HG03575 (cell line): ENCODE results near the gene CNR2.
"Not testable (repeated sequence)": the region's sequence is repeated elsewhere in the genome, so short reads cannot be mapped to it uniquely, and the experiment has no call there.

Experiments used
- ATAC-seq: cut with Tn5 transposase; IDR thresholded peaks from one replicate; pipeline ENCODE4 v1.9.1; 2021; ENCODE audit not compliant: unreplicated experiment, insufficient number of reproducible peaks, low FRiP score; ENCODE audit errors: extremely low read depth

CNR2 gene

DNA sequence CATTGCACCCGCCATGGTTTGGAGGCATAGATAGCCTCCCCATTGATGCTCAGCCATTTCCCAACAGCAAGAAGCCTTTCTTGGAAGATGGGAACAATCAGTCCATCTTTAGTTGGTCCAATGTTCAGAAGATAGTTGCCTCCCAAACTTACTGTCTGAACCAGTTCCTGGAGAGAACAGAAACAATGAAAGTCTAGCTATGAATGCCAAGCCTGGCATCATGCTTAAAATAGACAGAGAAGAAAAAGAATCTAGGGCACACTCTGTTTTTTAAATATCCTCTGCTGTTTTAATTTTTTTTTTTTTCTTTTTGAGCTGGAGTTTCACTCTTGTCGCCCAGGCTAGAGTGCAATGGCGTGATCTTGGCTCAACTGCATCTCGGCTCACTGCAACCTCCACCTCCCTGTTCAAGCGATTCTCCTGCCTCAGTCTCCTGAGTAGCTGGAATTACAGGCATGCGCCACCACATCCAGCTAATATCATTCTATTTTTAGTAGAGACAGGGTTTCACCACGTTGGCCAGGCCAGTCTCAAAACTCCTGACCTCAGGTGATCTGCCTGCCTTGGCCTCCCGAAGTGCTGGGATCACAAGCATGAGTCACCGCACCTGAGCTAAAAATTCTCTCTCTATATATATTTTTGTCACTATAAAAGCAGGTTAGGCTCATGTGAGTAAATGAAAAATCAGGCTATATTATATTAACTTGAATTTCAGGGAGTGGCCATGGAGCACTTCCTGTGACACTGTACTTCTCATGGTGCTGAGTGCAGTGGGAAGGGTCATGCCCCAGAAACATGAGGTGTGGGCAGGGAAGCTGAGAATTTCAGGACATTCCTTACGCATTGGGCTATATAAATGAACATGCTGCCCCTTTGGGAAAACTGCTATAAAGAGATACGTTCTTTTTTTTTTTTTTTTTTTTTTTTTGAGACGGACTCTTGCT is 64.2 kb downstream of the CNR2 start:
- ATAC-seq, result no peak

GRCh38 chr1:23847482-23848095 is 65.6 kb downstream of the CNR2 start:
- ATAC-seq, result not testable (repeated sequence)

DNA sequence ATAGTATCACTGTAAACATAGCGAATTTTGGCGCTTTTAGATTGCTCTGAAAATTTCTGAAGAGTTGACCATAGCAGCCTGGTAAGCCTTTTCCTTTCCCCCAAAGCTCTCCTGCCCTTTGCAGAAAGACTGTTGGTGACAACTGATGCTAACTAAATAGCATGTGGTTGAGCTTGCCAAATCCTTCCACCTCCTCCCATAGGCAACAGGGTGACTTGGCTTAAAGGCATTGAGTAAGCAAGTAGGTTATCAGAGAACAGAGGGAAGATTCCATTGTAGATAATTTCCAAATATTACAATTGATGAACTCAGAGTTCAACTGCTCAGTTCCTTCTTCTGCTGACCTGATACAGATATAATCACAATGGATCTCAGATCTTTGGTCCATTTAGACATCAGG is 68.0 kb downstream of the CNR2 start:
- no peak for ATAC-seq

DNA sequence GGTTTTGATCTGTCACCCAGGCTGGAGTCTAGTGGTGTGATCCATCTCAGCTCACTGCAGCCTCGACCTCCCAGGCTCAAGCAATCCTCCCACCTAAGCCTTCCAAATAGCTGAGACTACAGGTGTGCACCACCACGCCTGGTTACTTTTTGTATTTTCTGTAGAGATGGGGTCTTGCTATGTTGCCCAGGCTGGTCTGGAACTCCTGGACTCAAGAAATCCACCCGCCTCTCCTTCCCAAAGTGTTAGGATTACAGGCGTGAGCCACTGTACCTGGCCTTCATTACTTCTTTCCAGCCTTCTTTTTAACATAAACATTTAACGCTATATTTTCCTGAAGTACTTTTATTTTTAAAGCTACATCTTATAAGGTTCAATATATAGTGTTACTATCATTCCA is 69.5 kb downstream of the CNR2 start:
- no peak for ATAC-seq

GRCh38 chr1:23838401-23838866 is 74.7 kb downstream of the CNR2 start:
- ATAC-seq, result no peak

GRCh38 chr1:23837908-23838307 is 75.3 kb downstream of the CNR2 start:
- no peak for ATAC-seq

- ATAC-seq, result no peak
Observed at GRCh38 chr1:23836037-23836436, 77.1 kb downstream of the CNR2 start.

- not testable (repeated sequence) for ATAC-seq
Observed at GRCh38 chr1:23834156-23834555, 79.0 kb downstream of the CNR2 start.

DNA sequence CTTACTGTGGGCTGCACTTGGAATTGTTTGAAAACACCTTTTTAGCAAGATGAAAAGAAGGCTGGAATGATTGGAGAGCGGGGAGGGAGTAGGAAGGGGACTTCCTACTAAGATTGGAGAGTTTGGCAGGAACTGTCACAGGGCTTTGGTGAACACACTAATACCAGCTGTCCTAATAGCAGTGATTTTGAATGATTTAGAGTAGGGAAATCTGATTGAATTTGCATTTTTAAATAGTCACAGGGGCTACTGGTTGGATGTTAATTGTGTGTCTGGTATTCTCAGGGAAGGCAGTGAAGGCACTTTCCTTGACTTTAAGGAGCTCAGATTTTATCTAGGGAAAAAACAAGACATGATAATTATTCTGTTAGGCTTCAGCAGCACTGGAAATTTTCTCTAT is 85.4 kb downstream of the CNR2 start:
- ATAC-seq, result no peak

DNA sequence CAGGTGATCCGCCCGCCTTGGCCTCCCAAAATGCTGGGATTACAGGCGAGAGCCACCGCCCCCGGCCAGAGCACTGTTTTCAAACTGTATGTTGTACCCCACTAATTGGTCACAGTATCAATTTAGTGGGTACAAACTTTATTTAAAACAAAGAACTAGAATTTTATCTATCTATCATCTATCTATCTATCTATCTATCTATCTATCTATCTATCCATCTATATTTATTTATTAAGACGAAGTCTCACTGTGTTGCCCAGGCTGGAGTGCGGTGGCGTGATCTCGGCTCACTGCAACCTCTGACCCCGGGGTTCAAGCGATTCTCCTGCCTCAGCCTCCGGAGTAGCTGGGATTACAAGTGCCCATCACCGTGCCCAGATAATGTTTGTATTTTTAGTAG is 86.6 kb downstream of the CNR2 start:
- ATAC-seq, result not testable (repeated sequence)

DNA sequence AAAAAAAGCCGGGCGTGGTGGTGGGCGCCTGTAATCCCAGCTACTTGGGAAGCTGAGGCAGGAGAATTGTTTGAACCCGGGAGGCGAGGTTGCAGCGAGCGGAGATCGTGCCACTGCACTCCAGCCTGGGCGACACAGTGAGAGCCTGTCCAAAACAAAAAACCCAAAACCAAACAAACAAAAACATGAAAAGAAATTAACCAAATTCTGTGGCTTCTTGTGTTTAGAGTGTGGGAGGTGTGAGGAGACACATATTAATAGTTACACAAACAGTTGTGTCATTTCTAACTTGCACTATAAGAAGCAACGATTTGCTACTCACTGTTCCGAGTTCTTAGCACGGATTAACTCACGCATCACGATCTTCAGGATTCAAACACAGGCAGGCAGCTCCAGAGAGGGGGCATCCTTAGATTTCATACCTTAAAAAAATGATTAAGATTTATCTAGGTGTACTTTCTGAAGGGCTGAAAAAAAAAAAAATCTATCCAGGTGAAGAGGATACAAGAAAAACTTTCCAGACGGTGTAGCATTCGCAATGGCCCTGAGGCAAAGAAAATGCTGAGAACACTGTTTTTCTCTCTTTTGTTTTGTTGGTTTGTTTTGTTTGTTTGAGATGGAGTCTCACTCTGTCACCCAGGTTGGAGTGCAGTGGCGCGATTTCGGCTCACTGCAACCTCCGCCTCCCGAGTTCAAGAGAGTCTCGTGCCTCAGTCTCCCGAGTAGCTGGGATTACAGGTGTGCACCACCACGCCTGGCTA is 87.2 kb downstream of the CNR2 start:
- no peak for ATAC-seq

DNA sequence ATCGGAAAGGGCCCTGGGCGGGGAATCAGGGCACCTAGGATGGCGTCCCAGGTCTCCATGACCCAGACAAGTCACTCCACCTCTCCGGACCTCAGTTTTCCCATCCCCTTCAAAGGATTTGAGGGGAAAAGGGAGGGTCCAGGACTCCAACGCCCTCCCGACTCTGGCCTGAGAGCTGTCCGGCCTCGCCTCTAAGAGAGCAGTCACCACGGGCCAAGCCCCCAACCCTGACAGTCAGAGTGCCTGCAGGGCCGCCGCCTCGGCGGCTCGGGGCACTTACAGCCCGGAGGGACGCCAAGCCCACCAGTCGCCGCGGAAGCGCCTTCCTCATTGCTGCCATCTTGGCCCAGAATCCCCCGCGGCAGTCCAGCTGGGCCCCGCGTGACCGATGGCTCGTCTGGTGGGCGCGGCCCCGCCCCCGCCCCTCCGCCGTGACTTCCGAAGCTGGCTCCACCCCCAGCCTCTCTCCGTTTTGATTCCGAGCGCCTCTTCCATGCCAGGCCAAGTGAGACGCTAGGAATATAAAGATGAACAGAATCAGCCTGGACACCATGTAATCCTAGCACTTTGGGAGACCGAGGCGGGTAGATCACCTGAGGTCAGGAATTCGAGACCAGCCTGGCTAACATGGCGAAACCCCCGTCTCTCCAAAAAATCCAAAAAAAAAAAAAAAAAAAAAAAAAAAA is 87.9 kb downstream of the CNR2 start, which contains the start of gene HMGCL:
HMGCL (minus strand) TSS at position 354 of the 686 bp plus-strand sequence; CDS start at position 340, 14 bp downstream.
- ATAC-seq, result no peak

- ATAC-seq, result no peak
Observed at GRCh38 chr1:23824711-23825075, 88.5 kb downstream of the CNR2 start.

GRCh38 chr1:23823767-23824166 is 89.4 kb downstream of the CNR2 start:
- ATAC-seq, result no peak
